SK-N-SH (cell line): ENCODE results near the gene BRINP3. TPM values are rescaled to one million over a fixed set of nuclear protein-coding genes. Genes with fewer than 3 reads are reported as not detected.

ENCODE experiments used
- CTCF ChIA-PET: fragments of 300-600, 350-600 bp; formaldehyde crosslinking; extraction: SDS; loops from one replicate; lab custom pipeline; 2021; lab: Yijun Ruan, JAX
- POLR2A ChIA-PET: fragments of 350-600 bp; sonication (Branson Sonifier 250); formaldehyde crosslinking; extraction: SDS; loops from one replicate; lab custom pipeline; 2020; ENCODE audit warnings: antibody characterized with exemption, inconsistent platforms; lab: Yijun Ruan, JAX
- DNase-seq: peaks from one replicate; pipeline ENCODE4 v3.0.0; 2012
- H2AFZ ChIP-seq: fragments of 200-600 bp; sonication (generic); 2 replicates; pipeline ENCODE4 v1.8.1; 2016; ENCODE audit warnings: antibody characterized with exemption, mild to moderate bottlenecking, low read depth
- H3F3A ChIP-seq: fragments of 200-600 bp; sonication (generic); replicated peaks from 2 replicates; pipeline ENCODE3; 2016; ENCODE audit warnings: antibody characterized with exemption, mild to moderate bottlenecking; ENCODE audit not compliant: insufficient read depth
- H3K27ac ChIP-seq, 2 experiments: fragments of 200-500 bp in 1 of 2; fragments of 200-600 bp in 1 of 2; sonication (Bioruptor generic) in 1 of 2; sonication (generic), shearing (Covaris generic) in 1 of 2; 2 replicates each; pipeline versions ENCODE4 v1.5.1 to v1.6.1; 2014 to 2016; ENCODE audit warnings: low read depth in 2 of 2, inconsistent platforms in 1 of 2, low read length in 1 of 2, mild to moderate bottlenecking in 1 of 2, mixed read lengths in 1 of 2
- H3K27me3 ChIP-seq: fragments of 200-600 bp; sonication (generic), shearing (Covaris generic); 2 replicates; pipeline ENCODE4 v1.6.1; 2016; ENCODE audit warnings: mixed run types; ENCODE audit not compliant: insufficient read depth
- H3K36me3 ChIP-seq, 2 experiments: fragments of 200-500 bp in 1 of 2; fragments of 200-600 bp in 1 of 2; sonication (Bioruptor generic) in 1 of 2; sonication (generic) in 1 of 2; replicated peaks in 1 of 2; 2 replicates each; pipeline versions ENCODE3 to v1.5.1; 2014 to 2016; ENCODE audit warnings: low read length in 1 of 2, mild to moderate bottlenecking in 1 of 2; ENCODE audit not compliant: insufficient read depth in 2 of 2, control insufficient read depth in 1 of 2
- H3K4me1 ChIP-seq, 2 experiments: fragments of 200-500 bp in 1 of 2; fragments of 200-600 bp in 1 of 2; sonication (Bioruptor generic) in 1 of 2; sonication (generic), shearing (Covaris generic) in 1 of 2; 2 replicates each; pipeline versions ENCODE4 v1.5.1 to v1.6.1; 2014 to 2016; ENCODE audit warnings: low read depth in 1 of 2, low read length in 1 of 2, mixed run types in 1 of 2; ENCODE audit not compliant: insufficient read depth in 2 of 2, control insufficient read depth in 1 of 2
- H3K4me2 ChIP-seq: fragments of 200-600 bp; sonication (generic), shearing (Covaris generic); 2 replicates; pipeline ENCODE4 v1.6.1; 2017; ENCODE audit warnings: mixed run types
- H3K4me3 ChIP-seq, 2 experiments: fragments of 200-500 bp in 1 of 2; fragments of 200-600 bp in 1 of 2; sonication (Bioruptor generic) in 1 of 2; sonication (generic), shearing (Covaris generic) in 1 of 2; 2 replicates each; pipeline versions ENCODE4 v1.5.1 to v1.8.1; 2014 to 2016; ENCODE audit warnings: low read depth in 2 of 2, inconsistent platforms in 1 of 2, low read length in 1 of 2, mild to moderate bottlenecking in 1 of 2, mixed read lengths in 1 of 2, moderate library complexity in 1 of 2
- H3K79me2 ChIP-seq: fragments of 200-600 bp; sonication (generic); 2 replicates; pipeline ENCODE4 v1.8.1; 2017; ENCODE audit warnings: mild to moderate bottlenecking; ENCODE audit not compliant: insufficient read depth
- H3K9ac ChIP-seq: fragments of 200-600 bp; sonication (generic); 2 replicates; pipeline ENCODE4 v1.6.1; 2017; ENCODE audit warnings: mixed run types
- H3K9me2 ChIP-seq: fragments of 200-600 bp; sonication (generic); 2 replicates; pipeline ENCODE4 v1.6.1; 2017; ENCODE audit warnings: mixed run types
- H3K9me3 ChIP-seq: fragments of 200-600 bp; sonication (generic); 2 replicates; pipeline ENCODE4 v1.6.1; 2017; ENCODE audit warnings: mixed run types, mild to moderate bottlenecking, moderate library complexity
- H4K20me1 ChIP-seq: fragments of 200-600 bp; sonication (generic); 2 replicates; pipeline ENCODE4 v1.6.1; 2017; ENCODE audit warnings: mild to moderate bottlenecking, mixed run types; ENCODE audit not compliant: insufficient read depth
- CHD2 ChIP-seq: fragments of 150-350 bp; IDR thresholded peaks from 2 replicates; pipeline ENCODE4 v1.6.1; 2018; ENCODE audit warnings: low read length; ENCODE audit not compliant: partially characterized antibody
- ELF1 ChIP-seq: IDR thresholded peaks from 2 replicates; pipeline ENCODE4 v1.4.0; 2012
- EP300 ChIP-seq, 2 experiments: IDR thresholded peaks; 2 replicates each; pipeline versions ENCODE4 v1.4.0 to v1.6.1; 2012; ENCODE audit warnings: borderline replicate concordance in 1 of 2, low read depth in 1 of 2, low read length in 1 of 2
- FOXJ3 ChIP-seq: sonication (generic); formaldehyde crosslinking; IDR thresholded peaks from 2 replicates; pipeline ENCODE4 v1.5.1; 2020; ENCODE audit warnings: mild to moderate bottlenecking, missing genetic modification reagents
- FOXM1 ChIP-seq: IDR thresholded peaks from 2 replicates; pipeline ENCODE4 v1.4.0; 2012; ENCODE audit warnings: low read depth, mild to moderate bottlenecking
- GABPA ChIP-seq: IDR thresholded peaks from 2 replicates; pipeline ENCODE4 v1.4.0; 2012; ENCODE audit warnings: low read depth, mild to moderate bottlenecking
- GATA2 ChIP-seq: sonication (generic); formaldehyde crosslinking; IDR thresholded peaks from 2 replicates; pipeline ENCODE4 v1.5.0; 2020; ENCODE audit warnings: mild to moderate bottlenecking, missing genetic modification reagents
- IRF3 ChIP-seq: fragments of 150-350 bp; IDR thresholded peaks from 2 replicates; pipeline ENCODE4 v1.6.1; 2016; ENCODE audit warnings: mild to moderate bottlenecking, low read depth, low read length
- JUND ChIP-seq: IDR thresholded peaks from 2 replicates; pipeline ENCODE4 v1.4.0; 2012
- MAX ChIP-seq: IDR thresholded peaks from 2 replicates; pipeline ENCODE4 v1.4.0; 2012; ENCODE audit warnings: low read depth
- NRF1 ChIP-seq: IDR thresholded peaks from 2 replicates; pipeline ENCODE4 v1.6.1; 2012; ENCODE audit warnings: low read depth, mild to moderate bottlenecking, low read length
- RAD21 ChIP-seq: IDR thresholded peaks from 2 replicates; pipeline ENCODE4 v1.6.1; 2012; ENCODE audit warnings: mild to moderate bottlenecking, low read length
- RFX5 ChIP-seq: IDR thresholded peaks from 2 replicates; pipeline ENCODE4 v1.6.1; 2012; ENCODE audit warnings: mild to moderate bottlenecking, improper control_type of control experiment, low read length
- TAF1 ChIP-seq: IDR thresholded peaks from 2 replicates; pipeline ENCODE4 v1.6.1; 2012; ENCODE audit warnings: low read depth, mild to moderate bottlenecking, low read length, moderate library complexity, borderline replicate concordance
- TCF12 ChIP-seq: IDR thresholded peaks from 2 replicates; pipeline ENCODE4 v1.4.0; 2012
- WGBS: methylation state at CpG from one replicate; pipeline ENCODE4 v1.1.6; 2017; ENCODE audit warnings: low lambda C conversion rate; 5-methylcytosine and 5-hydroxymethylcytosine counted together
- polyA plus RNA-seq, 3 experiments: library from polyadenylated mRNA; depleted of rRNA; stranded (reverse); fragments of >200 nt; gene quantifications; 2 replicates each; pipeline ENCODE4 v1.2.3, GENCODE V29; 2012
- TF ChIP-seq, protein P1 (sequence below): IDR thresholded peaks from 2 replicates; pipeline ENCODE4 v1.6.1; 2012; ENCODE audit warnings: mild to moderate bottlenecking, low read depth, low read length, moderate library complexity
- TF ChIP-seq, protein P2 (sequence below): IDR thresholded peaks from 2 replicates; pipeline ENCODE4 v1.4.0; 2012; ENCODE audit warnings: low read depth, borderline replicate concordance
- TF ChIP-seq, protein P3 (sequence below): fragments of 150-350 bp; IDR thresholded peaks from 2 replicates; pipeline ENCODE4 v1.6.1; 2017; ENCODE audit warnings: antibody characterized with exemption, low read length, low read depth, borderline replicate concordance

BRINP3 gene
- polyA plus RNA-seq, 1 of the 3 experiments (the other 2 are of a cell fraction) = not detected

DNA sequence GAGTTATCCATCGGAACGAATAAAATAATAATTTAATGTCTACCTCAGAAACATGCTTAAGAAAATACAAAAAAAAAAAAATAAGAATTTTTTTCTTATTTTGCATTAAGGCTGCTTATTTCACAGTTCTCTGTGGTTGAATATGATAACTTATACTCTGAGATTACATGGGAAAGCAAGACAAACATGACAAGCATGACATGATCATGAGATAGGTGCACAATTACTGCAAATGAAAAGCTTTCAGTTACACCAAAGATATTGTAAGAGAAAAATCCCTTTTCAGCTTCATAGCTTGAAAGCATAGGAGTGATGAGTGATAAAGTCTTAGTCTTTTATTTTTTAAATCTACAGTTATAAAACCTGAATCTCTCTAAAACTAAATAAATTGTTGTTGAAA is 154.1 kb downstream of the BRINP3 start:
- no peaks in the 10 kb centered on the region for H3K79me2 ChIP-seq
- ChIA-PET POLR2A (no interaction called here), CTCF (no interaction called here)
- peaks cover 7% of the 10 kb centered on the region for H3F3A ChIP-seq
- H3K27me3 ChIP-seq = no peaks in the 10 kb centered on the region
- 91% methylated on average over 2 of the region's 2 CpGs for WGBS
- H3K36me3 ChIP-seq = no peaks in the 10 kb centered on the region
- H3K4me2 ChIP-seq = no peak overlapping the region
- H3K27ac ChIP-seq = no peak overlapping the region
- TF ChIP-seq TAF1 (no peak), MAX (no peak), GABPA (no peak), FOXJ3 (CRISPR knock-in tag) (no peak), FOXM1 (no peak), CHD2 (no peak), ELF1 (no peak), RFX5 (no peak)
- TF ChIP-seq, protein P1, sequence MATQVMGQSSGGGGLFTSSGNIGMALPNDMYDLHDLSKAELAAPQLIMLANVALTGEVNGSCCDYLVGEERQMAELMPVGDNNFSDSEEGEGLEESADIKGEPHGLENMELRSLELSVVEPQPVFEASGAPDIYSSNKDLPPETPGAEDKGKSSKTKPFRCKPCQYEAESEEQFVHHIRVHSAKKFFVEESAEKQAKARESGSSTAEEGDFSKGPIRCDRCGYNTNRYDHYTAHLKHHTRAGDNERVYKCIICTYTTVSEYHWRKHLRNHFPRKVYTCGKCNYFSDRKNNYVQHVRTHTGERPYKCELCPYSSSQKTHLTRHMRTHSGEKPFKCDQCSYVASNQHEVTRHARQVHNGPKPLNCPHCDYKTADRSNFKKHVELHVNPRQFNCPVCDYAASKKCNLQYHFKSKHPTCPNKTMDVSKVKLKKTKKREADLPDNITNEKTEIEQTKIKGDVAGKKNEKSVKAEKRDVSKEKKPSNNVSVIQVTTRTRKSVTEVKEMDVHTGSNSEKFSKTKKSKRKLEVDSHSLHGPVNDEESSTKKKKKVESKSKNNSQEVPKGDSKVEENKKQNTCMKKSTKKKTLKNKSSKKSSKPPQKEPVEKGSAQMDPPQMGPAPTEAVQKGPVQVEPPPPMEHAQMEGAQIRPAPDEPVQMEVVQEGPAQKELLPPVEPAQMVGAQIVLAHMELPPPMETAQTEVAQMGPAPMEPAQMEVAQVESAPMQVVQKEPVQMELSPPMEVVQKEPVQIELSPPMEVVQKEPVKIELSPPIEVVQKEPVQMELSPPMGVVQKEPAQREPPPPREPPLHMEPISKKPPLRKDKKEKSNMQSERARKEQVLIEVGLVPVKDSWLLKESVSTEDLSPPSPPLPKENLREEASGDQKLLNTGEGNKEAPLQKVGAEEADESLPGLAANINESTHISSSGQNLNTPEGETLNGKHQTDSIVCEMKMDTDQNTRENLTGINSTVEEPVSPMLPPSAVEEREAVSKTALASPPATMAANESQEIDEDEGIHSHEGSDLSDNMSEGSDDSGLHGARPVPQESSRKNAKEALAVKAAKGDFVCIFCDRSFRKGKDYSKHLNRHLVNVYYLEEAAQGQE = no peak
- TF ChIP-seq, protein P2, sequence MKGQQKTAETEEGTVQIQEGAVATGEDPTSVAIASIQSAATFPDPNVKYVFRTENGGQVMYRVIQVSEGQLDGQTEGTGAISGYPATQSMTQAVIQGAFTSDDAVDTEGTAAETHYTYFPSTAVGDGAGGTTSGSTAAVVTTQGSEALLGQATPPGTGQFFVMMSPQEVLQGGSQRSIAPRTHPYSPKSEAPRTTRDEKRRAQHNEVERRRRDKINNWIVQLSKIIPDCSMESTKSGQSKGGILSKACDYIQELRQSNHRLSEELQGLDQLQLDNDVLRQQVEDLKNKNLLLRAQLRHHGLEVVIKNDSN = no peak
- no peaks in the 10 kb centered on the region for H3K9me2 ChIP-seq
- no peaks in the 10 kb centered on the region; a peak in 1 of 4 replicates for H3K4me1 ChIP-seq
- H3K9ac ChIP-seq = no peak overlapping the region
- H2AFZ ChIP-seq = peak overlapping the region; percentile 59
- no peak overlapping the region for H3K4me3 ChIP-seq
- DNase-seq = no peak
- H3K9me3 ChIP-seq = no peaks in the 10 kb centered on the region
- H4K20me1 ChIP-seq = no peaks in the 10 kb centered on the region

- no peak for DNase-seq
- no peak overlapping the region for H3K27ac ChIP-seq
- H4K20me1 ChIP-seq = no peaks in the 10 kb centered on the region
- CTCF ChIA-PET = no interaction called here
- TF ChIP-seq, protein P1 = no peak
- no peak for TF ChIP-seq GATA2 (CRISPR knock-in tag)
- no peak for TF ChIP-seq IRF3
- TF ChIP-seq RFX5 = no peak
- TF ChIP-seq ELF1 = no peak
- TF ChIP-seq EP300 (IDR thresholded peaks at IDR 0.05; ENCODE audit: borderline replicate concordance in 1 of 2, low read depth in 1 of 2, low read length in 1 of 2) = no peak
- TF ChIP-seq, protein P3, sequence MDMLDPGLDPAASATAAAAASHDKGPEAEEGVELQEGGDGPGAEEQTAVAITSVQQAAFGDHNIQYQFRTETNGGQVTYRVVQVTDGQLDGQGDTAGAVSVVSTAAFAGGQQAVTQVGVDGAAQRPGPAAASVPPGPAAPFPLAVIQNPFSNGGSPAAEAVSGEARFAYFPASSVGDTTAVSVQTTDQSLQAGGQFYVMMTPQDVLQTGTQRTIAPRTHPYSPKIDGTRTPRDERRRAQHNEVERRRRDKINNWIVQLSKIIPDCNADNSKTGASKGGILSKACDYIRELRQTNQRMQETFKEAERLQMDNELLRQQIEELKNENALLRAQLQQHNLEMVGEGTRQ = no peak
- no peak for TF ChIP-seq JUND
- TF ChIP-seq NRF1 = no peak
- no peak for TF ChIP-seq RAD21
- no peak for TF ChIP-seq GABPA
- TF ChIP-seq TCF12 = no peak
- TF ChIP-seq, all 33 proteins: peak for 0
- H3F3A ChIP-seq = no peaks in the 10 kb centered on the region
- H3K9ac ChIP-seq = no peak overlapping the region
- no peaks in the 10 kb centered on the region for H3K9me3 ChIP-seq
- no peaks in the 10 kb centered on the region for H3K27me3 ChIP-seq
- H3K4me3 ChIP-seq = no peak overlapping the region
- H3K4me2 ChIP-seq = no peak overlapping the region
- POLR2A ChIA-PET = no interaction called here
- no peaks in the 10 kb centered on the region for H3K9me2 ChIP-seq
- 91% methylated on average over 6 of the region's 6 CpGs for WGBS
- H2AFZ ChIP-seq = no peak overlapping the region
- no peaks in the 10 kb centered on the region for H3K79me2 ChIP-seq
- H3K36me3 ChIP-seq = no peaks in the 10 kb centered on the region
- H3K4me1 ChIP-seq = no peaks in the 10 kb centered on the region; a peak in 1 of 4 replicates
These were observed 155.4 kb downstream of the BRINP3 start for GRCh38 chr1:190322274-190322673.
